ENCODE measurements around the gene GRK3.

DNA sequence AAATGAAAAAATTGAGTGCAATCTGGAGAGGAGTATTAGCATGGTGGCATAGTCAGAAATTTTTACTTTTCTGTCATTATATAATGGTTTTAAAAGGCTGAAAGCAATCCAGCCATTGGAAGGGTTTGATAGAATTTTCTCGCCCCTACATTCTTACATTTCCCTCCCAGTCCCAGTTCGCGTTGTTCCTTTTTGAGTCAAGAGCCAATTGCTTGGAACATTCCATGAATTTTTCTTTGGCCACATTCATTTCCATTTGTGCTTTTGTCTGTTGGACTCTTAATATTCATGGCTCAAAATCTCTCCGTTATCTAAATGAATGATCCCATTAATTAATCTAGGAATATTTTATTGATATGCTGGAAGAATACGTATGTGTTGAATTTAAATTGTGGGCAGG lies 66.0 kb downstream of the GRK3 start:
- TF ChIP-seq, protein P1, sequence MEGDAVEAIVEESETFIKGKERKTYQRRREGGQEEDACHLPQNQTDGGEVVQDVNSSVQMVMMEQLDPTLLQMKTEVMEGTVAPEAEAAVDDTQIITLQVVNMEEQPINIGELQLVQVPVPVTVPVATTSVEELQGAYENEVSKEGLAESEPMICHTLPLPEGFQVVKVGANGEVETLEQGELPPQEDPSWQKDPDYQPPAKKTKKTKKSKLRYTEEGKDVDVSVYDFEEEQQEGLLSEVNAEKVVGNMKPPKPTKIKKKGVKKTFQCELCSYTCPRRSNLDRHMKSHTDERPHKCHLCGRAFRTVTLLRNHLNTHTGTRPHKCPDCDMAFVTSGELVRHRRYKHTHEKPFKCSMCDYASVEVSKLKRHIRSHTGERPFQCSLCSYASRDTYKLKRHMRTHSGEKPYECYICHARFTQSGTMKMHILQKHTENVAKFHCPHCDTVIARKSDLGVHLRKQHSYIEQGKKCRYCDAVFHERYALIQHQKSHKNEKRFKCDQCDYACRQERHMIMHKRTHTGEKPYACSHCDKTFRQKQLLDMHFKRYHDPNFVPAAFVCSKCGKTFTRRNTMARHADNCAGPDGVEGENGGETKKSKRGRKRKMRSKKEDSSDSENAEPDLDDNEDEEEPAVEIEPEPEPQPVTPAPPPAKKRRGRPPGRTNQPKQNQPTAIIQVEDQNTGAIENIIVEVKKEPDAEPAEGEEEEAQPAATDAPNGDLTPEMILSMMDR (IDR thresholded peaks at IDR 0.05) = no peak
- no peak for TF ChIP-seq POLR2A (IDR thresholded peaks at IDR 0.05)
